Measurements from ENCODE around the gene GMFB.

GMFB gene

GRCh38 chr14:54425068-54425467, 63.7 kb downstream of the GMFB start:
- DNase-seq (ENCODE audit: low read depth) = no peak

Data from HS-5 (cell line).